Renal cortex interstitium (tissue), 15 donors: ENCODE results near the gene SLC7A7. TPM values are rescaled to one million over a fixed set of nuclear protein-coding genes. Genes with fewer than 3 reads are reported as not detected.
A peak's percentile ranks its signal among the peaks of the same experiment; 100 is the strongest.
"Not testable (repeated sequence)": the region's sequence is repeated elsewhere in the genome, so short reads cannot be mapped to it uniquely, and the experiment has no call there.

Experiments used
- DNase-seq, 11 donors: peaks; one replicate each; pipeline ENCODE4 v3.0.0-alpha.2; 2013; ENCODE audit warnings: low read depth in 9 of 11, low spot score in 4 of 11; ENCODE audit errors: extremely low read depth in 1 of 11
- long read RNA-seq, 16 experiments: transcript quantifications; one replicate each; lab custom pipeline, GENCODE V29; 2026
- polyA plus RNA-seq, 3 donors: library from polyadenylated mRNA; unstranded; fragments of 120-200 nt; gene quantifications; one replicate each; pipeline ENCODE4 v1.2.1, GENCODE V29; 2013; ENCODE audit not compliant: insufficient read length in 3 of 3

Gene SLC7A7
- 100 to 1,000 TPM; 106 to 125 (median 119) TPM for polyA plus RNA-seq
- long read RNA-seq, donor 1, transcript SLC7A7-204 (10 exons, 2,447 nt), result major isoform, 5 of 136 reads
- long read RNA-seq, donor 1, partial matches to known transcripts, result 63 of 136 reads
- long read RNA-seq, donor 1, other reads (novel, unspliced or antisense), result 68 of 136 reads
- long read RNA-seq, donor 2, transcript SLC7A7-204 (10 exons, 2,447 nt), result major isoform, 5 of 149 reads
- long read RNA-seq, donor 2, partial matches to known transcripts, result 58 of 149 reads
- long read RNA-seq, donor 2, other reads (novel, unspliced or antisense), result 86 of 149 reads
- long read RNA-seq, donor 3, transcript SLC7A7-204 (10 exons, 2,447 nt), result major isoform, 12 of 301 reads
- long read RNA-seq, donor 3, partial matches to known transcripts, result 134 of 301 reads
- long read RNA-seq, donor 3, other reads (novel, unspliced or antisense), result 154 of 301 reads
- long read RNA-seq, donor 4, transcript SLC7A7-204 (10 exons, 2,447 nt), result major isoform, 18 of 203 reads
- long read RNA-seq, donor 4, partial matches to known transcripts, result 105 of 203 reads
- long read RNA-seq, donor 4, other reads (novel, unspliced or antisense), result 79 of 203 reads
- long read RNA-seq, donor 5, result 0 reads
- long read RNA-seq, donor 6, transcript SLC7A7-204 (10 exons, 2,447 nt), result major isoform, 14 of 24 reads
- long read RNA-seq, donor 6, partial matches to known transcripts, result 10 of 24 reads
- long read RNA-seq, donor 6, other reads (novel, unspliced or antisense), result 0 of 24 reads
- long read RNA-seq, donor 7, transcript SLC7A7-204 (10 exons, 2,447 nt), result major isoform, 11 of 265 reads
- long read RNA-seq, donor 7, partial matches to known transcripts, result 182 of 265 reads
- long read RNA-seq, donor 7, other reads (novel, unspliced or antisense), result 70 of 265 reads
- long read RNA-seq, donor 8, result 0 reads
- long read RNA-seq, donor 9, transcript SLC7A7-204 (10 exons, 2,447 nt), result major isoform, 11 of 35 reads
- long read RNA-seq, donor 9, partial matches to known transcripts, result 24 of 35 reads
- long read RNA-seq, donor 9, other reads (novel, unspliced or antisense), result 0 of 35 reads
- long read RNA-seq, donor 10, transcript SLC7A7-204 (10 exons, 2,447 nt), result major isoform, 15 of 194 reads
- long read RNA-seq, donor 10, partial matches to known transcripts, result 102 of 194 reads
- long read RNA-seq, donor 10, other reads (novel, unspliced or antisense), result 75 of 194 reads
- long read RNA-seq, donor 11, transcript SLC7A7-204 (10 exons, 2,447 nt), result major isoform, 10 of 186 reads
- long read RNA-seq, donor 11, partial matches to known transcripts, result 125 of 186 reads
- long read RNA-seq, donor 11, other reads (novel, unspliced or antisense), result 51 of 186 reads
- long read RNA-seq, donor 12, partial matches to known transcripts, result 0 of 1 reads
- long read RNA-seq, donor 12, other reads (novel, unspliced or antisense), result 0 of 1 reads
- long read RNA-seq, donor 13, result 0 reads
- long read RNA-seq, donor 14, transcript SLC7A7-204 (10 exons, 2,447 nt), result major isoform, 12 of 223 reads
- long read RNA-seq, donor 14, partial matches to known transcripts, result 137 of 223 reads
- long read RNA-seq, donor 14, other reads (novel, unspliced or antisense), result 74 of 223 reads
- long read RNA-seq, donor 15, transcript SLC7A7-204 (10 exons, 2,447 nt), result major isoform, 6 of 68 reads
- long read RNA-seq, donor 15, partial matches to known transcripts, result 40 of 68 reads
- long read RNA-seq, donor 15, other reads (novel, unspliced or antisense), result 22 of 68 reads
- long read RNA-seq, donor 16, transcript SLC7A7-204 (10 exons, 2,447 nt), result major isoform, 35 of 402 reads
- long read RNA-seq, donor 16, partial matches to known transcripts, result 187 of 402 reads
- long read RNA-seq, donor 16, other reads (novel, unspliced or antisense), result 180 of 402 reads

DNA sequence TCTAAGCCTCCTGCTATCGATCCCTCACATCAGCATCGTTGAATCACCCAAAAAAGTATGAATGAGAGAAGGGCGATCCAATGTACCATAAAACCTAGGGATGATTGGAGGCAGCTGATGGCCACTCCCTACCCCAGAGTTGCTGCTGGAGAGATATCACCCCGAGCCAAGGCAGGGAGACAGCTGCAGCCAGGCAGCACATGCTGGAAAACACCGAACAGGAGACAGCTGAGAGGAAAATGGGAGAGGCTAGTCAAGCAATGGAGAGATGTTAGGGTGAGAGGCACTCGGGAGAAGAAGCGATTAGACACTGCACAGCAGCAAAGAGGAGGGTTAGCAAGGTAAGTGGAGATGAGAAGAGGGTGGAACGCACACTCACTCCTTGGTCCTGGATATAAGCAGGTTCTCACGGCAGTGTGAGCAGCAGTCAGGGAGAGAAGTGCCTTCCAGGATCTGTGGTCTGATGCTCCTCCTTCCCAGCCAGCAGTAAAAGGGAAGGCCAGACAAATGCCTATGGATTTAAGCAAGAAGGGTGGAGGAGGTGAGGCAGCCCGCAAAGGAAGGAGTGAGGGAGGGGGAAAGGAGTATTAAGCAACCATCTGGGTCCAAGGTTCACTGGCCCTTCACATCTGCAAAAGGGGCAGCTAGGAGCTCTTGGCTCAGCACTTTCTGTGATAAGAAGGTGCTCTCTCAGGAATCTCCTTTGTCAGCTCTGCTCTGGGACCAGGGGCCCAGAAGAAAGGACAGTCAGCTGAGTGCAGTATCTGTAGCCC lies at the start of gene SLC7A7:
Gene SLC7A7, minus strand, starts transcription at position 495 of the 773 bp plus-strand sequence. CDS start 2,037 bp downstream, outside the sequence.
- DNase-seq, result no peak

GRCh38 chr14:22864979-22865378 lies 49.7 kb upstream of the SLC7A7 start:
- no peak for DNase-seq

DNA sequence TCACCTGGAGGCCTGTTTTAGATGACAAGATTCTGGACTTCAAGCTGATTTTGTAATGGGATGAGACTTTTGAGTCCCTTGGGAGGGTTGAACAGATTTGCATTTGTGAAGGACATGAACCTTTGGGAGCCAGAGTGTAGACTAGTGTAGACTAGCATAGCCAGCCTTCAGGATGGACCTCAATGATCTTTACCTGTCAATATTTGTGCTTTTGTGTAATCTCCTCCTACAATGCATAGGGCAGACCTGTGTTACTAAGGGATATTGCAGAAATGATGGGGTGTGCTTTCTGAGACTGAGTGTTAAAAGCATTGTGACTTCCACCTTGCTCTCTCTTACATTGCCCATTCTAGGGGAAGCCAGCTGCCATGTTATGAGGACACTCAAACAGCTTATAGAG lies 46.4 kb upstream of the SLC7A7 start:
- DNase-seq, result no peak

- DNase-seq, result not testable (repeated sequence)
These were observed 45.1 kb upstream of the SLC7A7 start for GRCh38 chr14:22860377-22860776.

DNA sequence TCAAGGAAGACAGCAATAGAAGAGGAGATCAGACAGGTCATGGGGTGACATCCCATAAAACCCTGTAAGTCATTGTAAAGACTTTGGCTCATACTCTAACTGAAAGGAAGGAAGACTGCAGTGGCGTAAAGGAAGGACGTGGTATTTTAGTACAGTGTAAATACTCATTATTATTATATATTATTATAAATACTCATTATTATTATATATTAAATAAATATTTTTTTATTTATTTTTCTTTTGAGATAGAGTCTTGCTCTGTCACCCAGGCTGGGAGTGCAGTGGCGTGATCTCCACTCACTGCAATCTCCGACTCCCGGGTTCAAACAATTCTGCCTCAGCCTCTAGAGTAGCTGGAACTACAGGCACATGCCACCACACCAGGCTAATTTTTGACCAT lies 41.2 kb upstream of the SLC7A7 start:
- DNase-seq, result no peak

GRCh38 chr14:22854963-22855724 lies 39.9 kb upstream of the SLC7A7 start:
- no peak for DNase-seq

DNA sequence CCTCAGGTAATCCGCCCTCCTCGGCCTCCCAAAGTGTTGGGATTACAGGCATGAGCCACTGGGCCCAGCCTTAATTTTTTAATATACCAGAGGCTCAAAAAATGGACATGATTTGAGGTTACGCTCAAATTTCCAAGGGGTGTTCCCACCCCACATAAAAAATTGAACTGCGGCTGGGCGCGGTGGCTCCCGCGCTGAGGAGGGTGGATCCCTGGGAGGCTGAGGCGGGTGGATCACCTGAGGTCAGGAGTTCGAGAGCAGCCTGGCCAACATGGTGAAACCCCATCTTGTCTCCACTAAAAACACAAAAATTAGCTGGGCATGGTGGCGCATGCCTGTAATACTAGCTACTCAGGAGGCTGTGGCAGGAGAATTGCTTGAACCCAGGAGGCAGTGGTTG lies 39.1 kb upstream of the SLC7A7 start:
- not testable (repeated sequence) for DNase-seq

DNA sequence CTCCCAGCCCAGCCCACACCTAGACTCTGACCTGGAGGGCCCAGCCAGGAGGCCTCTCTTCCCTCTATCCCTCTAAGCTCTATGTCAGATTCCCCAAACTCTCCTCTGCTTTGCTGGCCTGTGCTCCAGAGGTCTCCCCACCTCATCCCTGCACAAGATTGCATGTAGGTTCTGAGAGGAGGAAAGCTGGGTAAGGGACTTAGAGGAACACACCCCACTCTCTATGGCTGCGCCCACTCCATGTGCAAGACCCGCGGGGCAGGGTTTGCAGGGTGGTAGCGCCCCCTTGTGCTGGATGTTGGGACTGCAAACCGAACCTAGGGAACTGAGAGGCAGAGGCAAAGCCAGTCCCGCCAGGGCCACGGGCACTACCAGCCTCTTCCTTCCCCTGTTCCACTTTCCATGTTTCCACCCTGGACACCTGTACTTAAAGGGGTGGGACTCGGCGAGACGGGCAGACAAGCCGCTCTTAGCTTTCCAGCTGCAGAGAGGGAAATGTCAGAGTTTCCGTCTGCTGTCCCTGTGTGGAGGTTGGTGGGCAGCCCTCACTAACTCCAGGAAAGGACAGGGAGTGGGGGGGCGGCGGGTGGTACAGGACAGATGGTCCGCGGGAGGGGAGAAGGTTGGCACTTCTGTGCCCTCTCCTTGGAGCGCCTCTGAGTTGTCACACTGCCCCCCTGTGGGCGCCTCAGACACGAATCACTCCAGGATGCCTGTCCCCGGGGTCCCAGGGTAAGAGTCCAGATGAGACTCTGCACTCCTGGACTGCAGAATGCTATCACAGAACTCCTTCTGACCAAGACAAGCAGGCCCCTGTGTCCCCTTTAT lies 37.9 kb upstream of the SLC7A7 start:
- DNase-seq, result peak in 9 of 11 donors; percentile 75 to 89 (median 83)

- no peak for DNase-seq
These were observed 37.3 kb upstream of the SLC7A7 start for GRCh38 chr14:22852599-22852939.

GRCh38 chr14:22852178-22852577 lies 36.9 kb upstream of the SLC7A7 start:
- not testable (repeated sequence) for DNase-seq

DNA sequence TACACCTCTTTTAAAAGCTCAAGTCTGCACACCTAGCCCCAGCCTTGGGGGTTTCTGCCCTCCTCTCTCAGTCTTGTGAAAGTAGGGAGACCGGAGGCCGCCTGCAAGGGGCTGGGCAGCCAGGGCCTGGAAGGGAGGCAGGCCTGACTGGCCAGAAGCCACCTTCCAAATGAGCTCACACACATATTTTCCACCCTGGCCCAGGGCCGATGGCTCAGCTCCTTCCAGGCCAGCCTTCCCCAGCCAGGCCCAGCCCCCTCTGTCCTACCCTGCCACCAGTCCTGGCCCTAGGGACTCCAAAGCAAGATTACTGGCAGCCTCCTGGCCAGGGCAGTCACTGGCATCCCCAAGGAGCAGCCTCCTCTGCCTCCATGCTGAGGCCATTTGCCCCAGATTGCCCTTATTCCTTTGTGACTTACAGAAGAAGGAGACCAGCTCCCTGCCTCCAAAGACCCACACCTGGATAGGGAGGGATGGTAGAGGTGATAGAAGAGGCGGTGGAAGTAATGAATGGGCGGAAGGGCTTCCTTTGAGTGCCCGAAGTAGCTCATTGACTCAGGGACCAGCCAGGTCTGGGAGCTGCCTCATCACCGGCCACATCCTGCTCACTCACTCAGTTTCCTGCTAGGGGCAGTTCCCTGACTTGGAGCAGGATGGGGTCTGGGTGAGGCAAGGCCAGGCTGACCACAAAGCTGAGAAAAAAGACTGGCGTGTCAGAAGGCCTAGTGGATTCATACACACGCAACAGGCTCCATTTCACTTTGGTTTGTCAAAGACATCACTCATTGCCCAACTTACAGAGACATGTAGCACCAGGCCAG lies 35.9 kb upstream of the SLC7A7 start:
- DNase-seq, result no peak

DNA sequence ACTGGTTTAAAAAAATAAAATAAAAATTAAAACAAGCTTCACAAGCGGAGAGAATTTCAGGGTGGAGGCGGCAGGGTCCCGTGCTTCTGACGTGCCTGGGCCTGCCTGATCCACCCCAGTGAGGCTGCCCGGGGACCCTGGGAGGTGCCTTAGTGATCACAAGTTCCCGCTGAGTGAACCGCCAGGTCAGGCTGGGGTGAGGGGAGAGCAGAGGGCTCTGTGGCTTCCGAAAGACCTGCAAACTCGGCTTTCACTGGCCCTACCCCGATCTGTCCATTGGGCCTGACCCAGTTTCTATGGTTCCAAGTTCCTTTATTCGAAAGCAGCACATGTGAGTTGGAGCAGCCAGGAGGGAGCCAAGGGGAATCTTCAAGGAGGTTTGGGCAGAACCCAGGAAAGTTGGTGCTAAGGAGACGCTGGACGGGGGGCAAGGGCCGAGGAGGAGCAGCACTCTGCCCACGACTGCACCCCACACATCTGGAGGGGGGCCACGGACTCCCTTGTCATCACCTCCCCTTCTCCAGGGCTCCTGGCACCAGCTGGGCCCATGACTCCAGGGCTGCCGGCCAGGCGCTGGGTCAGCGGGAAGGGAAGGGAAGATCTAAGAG lies 34.1 kb upstream of the SLC7A7 start:
- DNase-seq, result no peak

DNA sequence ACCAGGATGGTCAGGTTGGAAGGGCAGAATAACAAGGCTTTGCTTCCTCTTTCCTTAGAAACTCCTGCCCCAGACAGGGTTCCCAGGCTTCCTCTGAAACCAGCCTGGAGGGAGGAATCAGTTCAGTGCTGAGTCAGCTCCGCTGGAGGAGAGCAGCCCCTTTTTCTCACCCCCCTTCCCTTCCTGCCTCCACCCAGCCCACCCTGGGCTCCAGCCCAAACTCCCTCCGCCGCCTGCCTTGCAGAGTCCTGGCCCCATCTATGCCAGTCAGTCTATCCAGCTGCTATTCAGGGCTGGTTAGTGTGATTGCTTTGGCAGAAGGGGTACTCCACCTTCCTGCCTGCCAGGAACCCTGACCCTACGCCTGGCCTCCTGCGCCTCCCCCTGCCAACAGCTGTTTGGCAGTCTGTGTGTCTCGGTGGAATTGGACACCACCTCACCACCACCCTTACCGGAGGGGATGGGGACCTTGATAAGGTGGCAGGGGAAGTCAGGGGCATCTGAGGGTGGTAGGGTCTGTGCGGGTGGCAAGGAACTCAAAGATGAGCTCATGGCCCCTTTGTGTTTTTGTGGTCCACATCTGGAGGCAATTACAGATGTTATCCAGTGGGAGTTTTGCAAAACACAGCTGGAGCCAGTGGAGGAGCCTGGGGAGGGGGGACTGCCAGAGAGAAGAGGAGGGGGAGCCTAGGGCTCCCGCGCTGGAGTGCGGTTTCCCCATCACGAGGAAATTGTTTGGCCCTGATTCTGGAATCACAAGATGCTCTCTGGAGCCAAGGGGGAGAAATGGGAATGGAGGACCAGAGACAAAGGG lies 33.3 kb upstream of the SLC7A7 start:
- DNase-seq, result peak in 5 of 11 donors; percentile 59 to 82 (median 68)
